HEK293 (cell line): ENCODE data around the gene TTBK1.

Experiments used
- CTCF ChIA-PET: fragments of 350-600 bp; formaldehyde crosslinking; extraction: SDS; loops from one replicate; lab custom pipeline; 2021; ENCODE audit warnings: antibody characterized with exemption; lab: Yijun Ruan, JAX
- POLR2A ChIA-PET: fragments of 300-600 bp; formaldehyde crosslinking; extraction: SDS; loops from one replicate; lab custom pipeline; 2020; ENCODE audit warnings: antibody characterized with exemption, inconsistent platforms; lab: Yijun Ruan, JAX
- H3K27ac ChIP-seq: fragments of 200-500 bp; sonication (Bioruptor generic); 2 replicates; pipeline ENCODE4 v1.5.1; 2014; ENCODE audit warnings: low read depth, low read length, control low read depth, inconsistent platforms; ENCODE audit errors: extremely low read depth
- H3K36me3 ChIP-seq, 2 experiments: fragments of 200-500 bp in 1 of 2; sonication (Bioruptor generic) in 1 of 2; 1 replicate in 1 of 2; 2 replicates in 1 of 2; pipeline ENCODE4 v1.5.1; 2014 to 2017; ENCODE audit warnings: inconsistent platforms in 2 of 2, low read length in 2 of 2; ENCODE audit not compliant: control insufficient read depth in 2 of 2, insufficient read depth in 1 of 2
- H3K4me1 ChIP-seq: fragments of 200-500 bp; sonication (Bioruptor generic); 2 replicates; pipeline ENCODE4 v1.5.1; 2014; ENCODE audit warnings: mild to moderate bottlenecking, low read length, inconsistent platforms; ENCODE audit not compliant: control insufficient read depth, insufficient read depth
- H3K4me3 ChIP-seq: 2 replicates; pipeline ENCODE4 v1.5.1; 2011; ENCODE audit warnings: low read depth, mild to moderate bottlenecking, control low read depth, low read length, moderate library complexity
- H3K9me3 ChIP-seq: fragments of 200-500 bp; sonication (Bioruptor generic); 2 replicates; pipeline ENCODE4 v1.5.1; 2014; ENCODE audit warnings: low read depth, low read length, inconsistent platforms; ENCODE audit not compliant: control insufficient read depth, insufficient read depth
- ATF2 ChIP-seq: fragments of 450-650 bp; formaldehyde crosslinking; IDR thresholded peaks from 2 replicates; pipeline ENCODE4 v1.5.1; 2016; ENCODE audit warnings: missing biosample characterization, missing genetic modification characterization, low read depth
- EGR2 ChIP-seq: fragments of 450-650 bp; formaldehyde crosslinking; IDR thresholded peaks from 2 replicates; pipeline ENCODE4 v1.5.1; 2016; ENCODE audit warnings: low read depth, missing biosample characterization, missing genetic modification characterization
- GLI4 ChIP-seq: fragments of 450-650 bp; formaldehyde crosslinking; IDR thresholded peaks from 2 replicates; pipeline ENCODE4 v1.5.1; 2016; ENCODE audit warnings: missing biosample characterization, missing genetic modification characterization
- GLIS1 ChIP-seq: fragments of 450-650 bp; formaldehyde crosslinking; IDR thresholded peaks from 2 replicates; pipeline ENCODE4 v1.5.1; 2016; ENCODE audit warnings: missing biosample characterization, missing genetic modification characterization
- KLF8 ChIP-seq: fragments of 450-650 bp; formaldehyde crosslinking; IDR thresholded peaks from 2 replicates; pipeline ENCODE4 v1.5.1; 2016; ENCODE audit warnings: missing biosample characterization, missing genetic modification characterization
- SP2 ChIP-seq: fragments of 450-650 bp; formaldehyde crosslinking; IDR thresholded peaks from 2 replicates; pipeline ENCODE4 v1.5.1; 2016; ENCODE audit warnings: missing biosample characterization, missing genetic modification characterization
- ZBTB11 ChIP-seq: fragments of 450-650 bp; formaldehyde crosslinking; conservative IDR thresholded peaks from 2 replicates; pipeline ENCODE4 v1.5.1; 2016; ENCODE audit warnings: low read depth, missing biosample characterization, missing genetic modification characterization
- ZFHX2 ChIP-seq: fragments of 450-650 bp; formaldehyde crosslinking; conservative IDR thresholded peaks from 2 replicates; pipeline ENCODE4 v1.5.1; 2016; ENCODE audit warnings: missing biosample characterization, missing genetic modification characterization
- ZFP37 ChIP-seq: fragments of 450-650 bp; formaldehyde crosslinking; IDR thresholded peaks from 2 replicates; pipeline ENCODE4 v1.5.1; 2016; ENCODE audit warnings: missing biosample characterization, missing genetic modification characterization
- ZNF133 ChIP-seq: fragments of 450-650 bp; formaldehyde crosslinking; IDR thresholded peaks from 2 replicates; pipeline ENCODE4 v1.5.1; 2016; ENCODE audit warnings: missing biosample characterization, missing genetic modification characterization
- ZNF148 ChIP-seq: fragments of 450-650 bp; formaldehyde crosslinking; IDR thresholded peaks from 2 replicates; pipeline ENCODE4 v1.5.0; 2017; ENCODE audit warnings: missing biosample characterization, missing genetic modification characterization, borderline replicate concordance
- ZNF157 ChIP-seq: fragments of 450-650 bp; formaldehyde crosslinking; IDR thresholded peaks from 2 replicates; pipeline ENCODE4 v1.5.1; 2016; ENCODE audit warnings: missing biosample characterization, missing genetic modification characterization
- ZNF26 ChIP-seq: fragments of 450-650 bp; formaldehyde crosslinking; IDR thresholded peaks from 2 replicates; pipeline ENCODE4 v1.5.1; 2016; ENCODE audit warnings: missing biosample characterization, missing genetic modification characterization
- ZNF302 ChIP-seq: fragments of 450-650 bp; formaldehyde crosslinking; IDR thresholded peaks from 2 replicates; pipeline ENCODE4 v1.5.1; 2016; ENCODE audit warnings: missing biosample characterization, missing genetic modification characterization, low read depth
- ZNF473 ChIP-seq: fragments of 450-650 bp; formaldehyde crosslinking; IDR thresholded peaks from 2 replicates; pipeline ENCODE4 v1.5.1; 2017; ENCODE audit warnings: missing biosample characterization, missing genetic modification characterization
- ZNF529 ChIP-seq: fragments of 450-650 bp; formaldehyde crosslinking; IDR thresholded peaks from 2 replicates; pipeline ENCODE4 v1.5.1; 2017; ENCODE audit warnings: missing genetic modification characterization, missing biosample characterization; ENCODE audit not compliant: insufficient replicate concordance
- ZNF596 ChIP-seq: fragments of 450-650 bp; IDR thresholded peaks from 2 replicates; pipeline ENCODE4 v1.5.0; 2018; ENCODE audit warnings: missing biosample characterization, mild to moderate bottlenecking, missing genetic modification characterization, moderate library complexity
- ZNF629 ChIP-seq: fragments of 450-650 bp; formaldehyde crosslinking; IDR thresholded peaks from 2 replicates; pipeline ENCODE4 v1.5.1; 2017; ENCODE audit warnings: missing biosample characterization, missing genetic modification characterization
- ZNF747 ChIP-seq: fragments of 450-650 bp; formaldehyde crosslinking; IDR thresholded peaks from 2 replicates; pipeline ENCODE4 v1.5.1; 2016; ENCODE audit warnings: missing biosample characterization, missing genetic modification characterization
- ZNF76 ChIP-seq: fragments of 450-650 bp; formaldehyde crosslinking; IDR thresholded peaks from 2 replicates; pipeline ENCODE4; 2016; ENCODE audit warnings: low read depth, missing biosample characterization, missing genetic modification characterization, borderline replicate concordance

The TTBK1 gene

GRCh38 chr6:43284991-43285781 is 41.9 kb downstream of the TTBK1 start:
- no peaks in the 10 kb centered on the region for H3K36me3 ChIP-seq
- no peak overlapping the region for H3K27ac ChIP-seq
- ChIA-PET CTCF (no interaction called here), POLR2A (no interaction called here)
- H3K4me1 ChIP-seq: no peaks in the 10 kb centered on the region
- no peaks in the 10 kb centered on the region for H3K9me3 ChIP-seq
- no peak for TF ChIP-seq ATF2 (tag by site-specific recombination)
- no peak for TF ChIP-seq ZBTB11 (tag by site-specific recombination)
- TF ChIP-seq KLF8 (tag by site-specific recombination): no peak
- TF ChIP-seq ZNF596 (tag by site-specific recombination): no peak
- H3K4me3 ChIP-seq: no peak overlapping the region

- no peaks in the 10 kb centered on the region for H3K4me1 ChIP-seq
Observed at GRCh38 chr6:43285832-43286231, 42.6 kb downstream of the TTBK1 start.

More at GRCh38 chr6:43285832-43286231, 42.6 kb downstream of the TTBK1 start:
- H3K36me3 ChIP-seq: no peaks in the 10 kb centered on the region
- H3K4me3 ChIP-seq: no peak overlapping the region
- H3K27ac ChIP-seq: no peak overlapping the region
- no peaks in the 10 kb centered on the region for H3K9me3 ChIP-seq
- POLR2A ChIA-PET: no interaction called here
- CTCF ChIA-PET: no interaction called here
- TF ChIP-seq GLIS1 (tag by site-specific recombination) (no peak), ZFP37 (tag by site-specific recombination) (no peak), ZNF26 (tag by site-specific recombination) (no peak), ZNF157 (tag by site-specific recombination) (no peak), ZNF133 (no peak), ZNF529 (no peak), ZFHX2 (tag by site-specific recombination) (peak; percentile 20; the same call in 1 of the 2 replicates), ZNF302 (tag by site-specific recombination) (no peak), SP2 (tag by site-specific recombination) (no peak), ZNF629 (tag by site-specific recombination) (no peak), ZNF76 (no peak), GLI4 (tag by site-specific recombination) (no peak), ZNF747 (no peak), EGR2 (tag by site-specific recombination) (peak; percentile 43; the same call in 1 of the 2 replicates), ZNF473 (no peak), ZNF148 (no peak)
